Caco-2 (cell line): Measurements from ENCODE around the gene PRDM15. TPM values are rescaled to one million over a fixed set of nuclear protein-coding genes. Genes with fewer than 3 reads are reported as not detected.
A peak's percentile ranks its signal among the peaks of the same experiment; 100 is the strongest.

Experiments used
- Bru-seq: library from RNA; stranded (reverse); fragments of 400-500 nt; gene quantifications from one replicate; lab custom pipeline; 2021; lab: Mats Ljungman, UMichigan
- BruChase-seq, 2 experiments: library from RNA; stranded (reverse); fragments of 400-500 nt; gene quantifications; one replicate each; lab custom pipeline; 2021; lab: Mats Ljungman, UMichigan
- BruUV-seq: library from RNA; stranded (reverse); fragments of 400-500 nt; replicated peaks from 2 replicates; lab custom pipeline; 2021; lab: Mats Ljungman, UMichigan
- CTCF ChIA-PET: fragments of 300-600 bp; sonication (Branson Sonifier 250); formaldehyde crosslinking; loops from one replicate; lab custom pipeline; 2022; ENCODE audit warnings: antibody characterized with exemption; lab: Charles Lee
- POLR2A ChIA-PET: fragments of 300-600 bp; sonication (Branson Sonifier 250); formaldehyde crosslinking; loops from one replicate; lab custom pipeline; 2022; ENCODE audit warnings: antibody characterized with exemption; lab: Charles Lee
- DNase-seq, 2 experiments: peaks; one replicate each; pipeline versions ENCODE4 v3.0.0 to v3.0.0-alpha.2; 2020 to 2022
- H3K27me3 ChIP-seq: replicated peaks from 2 replicates; pipeline ENCODE4 v1.6.0; 2011; ENCODE audit warnings: low read length; ENCODE audit not compliant: control insufficient read depth, insufficient read depth
- H3K36me3 ChIP-seq: 2 replicates; pipeline ENCODE4 v1.5.1; 2011; ENCODE audit warnings: low read length; ENCODE audit not compliant: control insufficient read depth, insufficient read depth
- H3K4me1 ChIP-seq: fragments of 250-450 bp; sonication (Bioruptor Pico); 2 replicates; pipeline ENCODE4 v1.5.1; 2020; ENCODE audit warnings: mild to moderate bottlenecking
- H3K4me3 ChIP-seq: 2 replicates; pipeline ENCODE4 v1.5.1; 2011; ENCODE audit warnings: low read depth, mild to moderate bottlenecking, control low read depth, low read length
- H3K9me3 ChIP-seq: fragments of 250-450 bp; sonication (Bioruptor Pico); 2 replicates; pipeline ENCODE4 v1.5.1; 2020; ENCODE audit warnings: mild to moderate bottlenecking, moderate library complexity
- H3K27ac Mint-ChIP-seq: one replicate; pipeline ENCODE4 v1.8.0; 2022; ENCODE audit warnings: mixed read lengths; ENCODE audit not compliant: unreplicated experiment
- H3K27me3 Mint-ChIP-seq: one replicate; pipeline ENCODE4 v1.8.0; 2022; ENCODE audit warnings: mixed read lengths; ENCODE audit not compliant: insufficient read depth, unreplicated experiment
- H3K36me3 Mint-ChIP-seq: one replicate; pipeline ENCODE4 v1.8.0; 2022; ENCODE audit warnings: mild to moderate bottlenecking, mixed read lengths; ENCODE audit not compliant: insufficient read depth, unreplicated experiment
- H3K4me1 Mint-ChIP-seq: one replicate; pipeline ENCODE4 v1.8.0; 2022; ENCODE audit warnings: low read depth, mixed read lengths; ENCODE audit not compliant: unreplicated experiment
- H3K4me3 Mint-ChIP-seq: one replicate; pipeline ENCODE4 v1.8.0; 2022; ENCODE audit warnings: mild to moderate bottlenecking, moderate library complexity, mixed read lengths; ENCODE audit not compliant: unreplicated experiment
- H3K9me3 Mint-ChIP-seq: one replicate; pipeline ENCODE4 v1.8.0; 2022; ENCODE audit warnings: mixed read lengths; ENCODE audit not compliant: unreplicated experiment
- intact Hi-C: fragments of 100-400 bp; cut with micrococcal nuclease; formaldehyde crosslinking; loops from one replicate; pipeline ENCODE4 v1.10.0; 2022; ENCODE audit not compliant: unreplicated experiment
- long read RNA-seq: library from polyadenylated mRNA; stranded (forward); transcript quantifications from one replicate; pipeline ENCODE4 v2.0.0, GENCODE V29; 2022
- total RNA-seq: library from RNA; stranded (reverse); gene quantifications from 2 replicates; pipeline ENCODE4 v1.2.3, GENCODE V29; 2022
- TF ChIP-seq, protein P1 (sequence below), 2 experiments: fragments of 200-600 bp in 1 of 2; IDR thresholded peaks; 1 replicate in 1 of 2; 2 replicates in 1 of 2; pipeline versions ENCODE4 v1.5.1 to v1.8.0; 2011 to 2022; ENCODE audit warnings: antibody characterized with exemption in 1 of 2, control low read depth in 1 of 2, inconsistent platforms in 1 of 2, low read depth in 1 of 2, low read length in 1 of 2, mild to moderate bottlenecking in 1 of 2, moderate library complexity in 1 of 2; ENCODE audit not compliant: insufficient read depth in 1 of 2, severe bottlenecking in 1 of 2, unreplicated experiment in 1 of 2

PRDM15 gene, protein sequence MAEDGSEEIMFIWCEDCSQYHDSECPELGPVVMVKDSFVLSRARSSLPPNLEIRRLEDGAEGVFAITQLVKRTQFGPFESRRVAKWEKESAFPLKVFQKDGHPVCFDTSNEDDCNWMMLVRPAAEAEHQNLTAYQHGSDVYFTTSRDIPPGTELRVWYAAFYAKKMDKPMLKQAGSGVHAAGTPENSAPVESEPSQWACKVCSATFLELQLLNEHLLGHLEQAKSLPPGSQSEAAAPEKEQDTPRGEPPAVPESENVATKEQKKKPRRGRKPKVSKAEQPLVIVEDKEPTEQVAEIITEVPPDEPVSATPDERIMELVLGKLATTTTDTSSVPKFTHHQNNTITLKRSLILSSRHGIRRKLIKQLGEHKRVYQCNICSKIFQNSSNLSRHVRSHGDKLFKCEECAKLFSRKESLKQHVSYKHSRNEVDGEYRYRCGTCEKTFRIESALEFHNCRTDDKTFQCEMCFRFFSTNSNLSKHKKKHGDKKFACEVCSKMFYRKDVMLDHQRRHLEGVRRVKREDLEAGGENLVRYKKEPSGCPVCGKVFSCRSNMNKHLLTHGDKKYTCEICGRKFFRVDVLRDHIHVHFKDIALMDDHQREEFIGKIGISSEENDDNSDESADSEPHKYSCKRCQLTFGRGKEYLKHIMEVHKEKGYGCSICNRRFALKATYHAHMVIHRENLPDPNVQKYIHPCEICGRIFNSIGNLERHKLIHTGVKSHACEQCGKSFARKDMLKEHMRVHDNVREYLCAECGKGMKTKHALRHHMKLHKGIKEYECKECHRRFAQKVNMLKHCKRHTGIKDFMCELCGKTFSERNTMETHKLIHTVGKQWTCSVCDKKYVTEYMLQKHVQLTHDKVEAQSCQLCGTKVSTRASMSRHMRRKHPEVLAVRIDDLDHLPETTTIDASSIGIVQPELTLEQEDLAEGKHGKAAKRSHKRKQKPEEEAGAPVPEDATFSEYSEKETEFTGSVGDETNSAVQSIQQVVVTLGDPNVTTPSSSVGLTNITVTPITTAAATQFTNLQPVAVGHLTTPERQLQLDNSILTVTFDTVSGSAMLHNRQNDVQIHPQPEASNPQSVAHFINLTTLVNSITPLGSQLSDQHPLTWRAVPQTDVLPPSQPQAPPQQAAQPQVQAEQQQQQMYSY
- total RNA-seq (5.6 and 8.2 TPM in 2 replicates), Bru-seq, nascent RNA (percentile 49 among the genes with signal in this experiment), BruChase-seq, experiment 1, labeled RNA remaining after a 2-hour chase (percentile 51 among the genes with signal in this experiment), BruChase-seq, experiment 2, labeled RNA remaining after a 6-hour chase (percentile 56 among the genes with signal in this experiment)
- long read RNA-seq, partial matches to known transcripts = 1 of 3 reads
- long read RNA-seq, other reads (novel, unspliced or antisense) = 0 of 3 reads

GRCh38 chr21:41879190-41879998 lies at the start of gene PRDM15:
PRDM15 (minus strand) TSS chr21:41879344; CDS start chr21:41860363, 18,981 bp downstream.
- Histone ChIP-seq H3K4me3 (peak within 1 kb of the TSS; percentile 84), H3K4me1 (peaks cover 9% of the 10 kb centered on the region; the same call in 1 of the 2 replicates), H3K9me3 (no peaks in the 10 kb centered on the region), H3K36me3 (peaks cover 1% of the 10 kb centered on the region; the same call in 1 of the 2 replicates), H3K27me3 (no peaks in the 10 kb centered on the region)
- ChIA-PET POLR2A (interaction anchor here (0.7 kb wide), 1 partner anchor 326 kb away, joined by 4 read pairs; no protein-coding TSS in a partner anchor), CTCF (interaction anchor here (1.5 kb wide), 1 partner anchor 63 kb away, joined by 3 read pairs; no protein-coding TSS in a partner anchor)
- DNase-seq = peak; percentile 86 to 87
- intact Hi-C loops = loop anchor here (2.0 to 5.0 kb wide), 2 partner anchors 47 to 133 kb away; partner anchors contain the start of gene ZBTB21
- H3K27me3 Mint-ChIP-seq = no peaks in the 10 kb centered on the region
- TF ChIP-seq, protein P1, sequence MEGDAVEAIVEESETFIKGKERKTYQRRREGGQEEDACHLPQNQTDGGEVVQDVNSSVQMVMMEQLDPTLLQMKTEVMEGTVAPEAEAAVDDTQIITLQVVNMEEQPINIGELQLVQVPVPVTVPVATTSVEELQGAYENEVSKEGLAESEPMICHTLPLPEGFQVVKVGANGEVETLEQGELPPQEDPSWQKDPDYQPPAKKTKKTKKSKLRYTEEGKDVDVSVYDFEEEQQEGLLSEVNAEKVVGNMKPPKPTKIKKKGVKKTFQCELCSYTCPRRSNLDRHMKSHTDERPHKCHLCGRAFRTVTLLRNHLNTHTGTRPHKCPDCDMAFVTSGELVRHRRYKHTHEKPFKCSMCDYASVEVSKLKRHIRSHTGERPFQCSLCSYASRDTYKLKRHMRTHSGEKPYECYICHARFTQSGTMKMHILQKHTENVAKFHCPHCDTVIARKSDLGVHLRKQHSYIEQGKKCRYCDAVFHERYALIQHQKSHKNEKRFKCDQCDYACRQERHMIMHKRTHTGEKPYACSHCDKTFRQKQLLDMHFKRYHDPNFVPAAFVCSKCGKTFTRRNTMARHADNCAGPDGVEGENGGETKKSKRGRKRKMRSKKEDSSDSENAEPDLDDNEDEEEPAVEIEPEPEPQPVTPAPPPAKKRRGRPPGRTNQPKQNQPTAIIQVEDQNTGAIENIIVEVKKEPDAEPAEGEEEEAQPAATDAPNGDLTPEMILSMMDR (IDR thresholded peaks at IDR 0.05; ENCODE audit: insufficient read depth in 1 of 2, low read depth in 1 of 2, low read length in 1 of 2, severe bottlenecking in 1 of 2, unreplicated experiment in 1 of 2) = no peak
- H3K4me3 Mint-ChIP-seq = peak within 1 kb of the TSS; percentile 83
- H3K27ac Mint-ChIP-seq = peak within 1 kb of the TSS; percentile 88
- no peaks in the 10 kb centered on the region for H3K9me3 Mint-ChIP-seq
- H3K4me1 Mint-ChIP-seq = no peaks in the 10 kb centered on the region
- BruUV-seq = no TSS peak
- no peaks in the 10 kb centered on the region for H3K36me3 Mint-ChIP-seq

- Mint-ChIP-seq H3K4me1 (peaks cover 47% of the 10 kb centered on the region), H3K9me3 (no peaks in the 10 kb centered on the region), H3K4me3 (no peak overlapping the region), H3K27ac (no peak overlapping the region), H3K27me3 (no peaks in the 10 kb centered on the region), H3K36me3 (peaks cover 9% of the 10 kb centered on the region)
- ChIA-PET CTCF (interaction anchor here (0.6 kb wide), 1 partner anchor 51 kb away, joined by 4 read pairs; no protein-coding TSS in a partner anchor), POLR2A (no interaction called here)
- no peak for DNase-seq
- TF ChIP-seq, protein P1 (IDR thresholded peaks at IDR 0.05; ENCODE audit: insufficient read depth in 1 of 2, low read depth in 1 of 2, low read length in 1 of 2, severe bottlenecking in 1 of 2, unreplicated experiment in 1 of 2) = no peak
- Histone ChIP-seq H3K27me3 (no peaks in the 10 kb centered on the region), H3K9me3 (no peaks in the 10 kb centered on the region), H3K36me3 (no peaks in the 10 kb centered on the region), H3K4me3 (no peak overlapping the region), H3K4me1 (peaks cover 61% of the 10 kb centered on the region)
- no TSS peak for BruUV-seq
- intact Hi-C loops = no loop called here
These were observed 49.6 kb upstream of the PRDM15 start for GRCh38 chr21:41928621-41929220.
